GM12891 (cell line): ENCODE data around the gene CADM1.

ENCODE experiments used
- DNase-seq: peaks from one replicate; pipeline ENCODE4 v3.0.0; 2011; ENCODE audit warnings: low spot score; ENCODE audit not compliant: insufficient read length
- FAIRE-seq: peaks from 2 replicates; lab custom pipeline; 2011; peaks lifted over from hg19 to GRCh38; lab: Jason Lieb, UNC
- PAX5 ChIP-seq: IDR thresholded peaks from 2 replicates; pipeline ENCODE4 v1.6.1; 2011; ENCODE audit warnings: low read length, moderate library complexity, mild to moderate bottlenecking; ENCODE audit not compliant: insufficient read depth, severe bottlenecking
- POLR2A ChIP-seq: IDR thresholded peaks from 2 replicates; pipeline ENCODE4 v1.6.1; 2011; ENCODE audit warnings: low read depth, low read length, control low read depth
- POLR2AphosphoS5 ChIP-seq: IDR thresholded peaks from 2 replicates; pipeline ENCODE4 v1.6.1; 2011; ENCODE audit warnings: low read depth, low read length, control low read depth
- POU2F2 ChIP-seq: IDR thresholded peaks from 2 replicates; pipeline ENCODE4 v1.6.1; 2011; ENCODE audit warnings: low read depth, mild to moderate bottlenecking, control low read depth, low read length, moderate library complexity
- SPI1 ChIP-seq: IDR thresholded peaks from 2 replicates; pipeline ENCODE4 v1.6.1; 2011; ENCODE audit warnings: low read depth, low read length, control low read depth
- TAF1 ChIP-seq: IDR thresholded peaks from 2 replicates; pipeline ENCODE4 v1.6.1; 2011; ENCODE audit warnings: low read depth, low read length, control low read depth

Gene CADM1

DNA sequence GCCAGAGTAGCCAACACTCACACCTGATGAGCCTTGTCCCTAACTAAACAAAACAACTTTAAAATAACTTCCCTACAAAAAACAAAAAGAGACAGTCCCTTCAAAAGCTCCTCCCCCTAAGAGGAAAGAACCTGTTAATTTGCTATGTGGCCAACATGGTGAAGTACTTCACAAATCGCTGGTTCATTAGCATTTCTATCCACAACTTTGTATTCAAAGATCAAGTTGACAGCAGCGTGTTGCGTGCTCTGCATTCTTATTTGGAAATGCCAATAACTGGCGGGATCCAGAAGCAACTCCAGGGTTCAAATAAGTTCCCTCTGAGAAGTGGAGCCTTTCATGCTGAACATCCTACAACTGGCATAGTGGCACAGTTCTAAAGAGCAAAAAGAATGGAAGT is 48.6 kb downstream of the CADM1 start:
- no peak for FAIRE-seq

GRCh38 chr11:115454525-115454924 is 49.7 kb downstream of the CADM1 start:
- DNase-seq: no peak
- FAIRE-seq: no peak
- TF ChIP-seq POU2F2 (no peak), TAF1 (no peak), PAX5 (no peak), POLR2A (no peak), POLR2AphosphoS5 (no peak), SPI1 (no peak)

More for the DNA sequence above, 48.6 kb downstream of the CADM1 start:
- DNase-seq: no peak
- no peak for TF ChIP-seq TAF1
- no peak for TF ChIP-seq POLR2A
- TF ChIP-seq POLR2AphosphoS5: no peak
- TF ChIP-seq PAX5: no peak
- TF ChIP-seq SPI1: no peak
- TF ChIP-seq POU2F2: no peak

- no peak for TF ChIP-seq POLR2A
- no peak for TF ChIP-seq POU2F2
- TF ChIP-seq PAX5: no peak
- FAIRE-seq (no peak), DNase-seq (no peak)
Measured at GRCh38 chr11:115453693-115454490, 50.3 kb downstream of the CADM1 start.

GRCh38 chr11:115452241-115452640 is 52.0 kb downstream of the CADM1 start:
- no peak for TF ChIP-seq POLR2A
- no peak for TF ChIP-seq SPI1
- TF ChIP-seq POU2F2: no peak
- TF ChIP-seq PAX5: no peak
- TF ChIP-seq POLR2AphosphoS5: no peak
- no peak for TF ChIP-seq TAF1
- FAIRE-seq: no peak
- no peak for DNase-seq

DNA sequence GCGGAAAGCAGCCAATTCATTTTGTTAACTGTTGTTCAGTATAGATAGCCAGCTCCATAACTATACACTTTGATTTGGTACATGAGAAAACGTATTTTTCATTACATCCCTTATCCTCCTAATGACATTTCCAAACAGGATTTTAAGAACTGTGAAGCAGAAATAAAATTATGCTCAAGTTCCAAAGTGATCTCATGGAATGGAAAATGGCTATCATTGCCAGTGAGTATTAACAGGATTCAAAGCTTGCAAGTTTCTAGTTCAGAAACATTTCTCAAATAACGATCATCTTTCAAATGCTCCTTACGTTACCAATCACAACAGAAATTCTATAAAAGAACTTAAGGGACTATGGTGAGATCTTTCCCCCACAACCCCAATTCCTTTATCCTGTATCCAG is 53.7 kb downstream of the CADM1 start:
- DNase-seq: no peak
- no peak for FAIRE-seq
- no peak for TF ChIP-seq TAF1
- no peak for TF ChIP-seq POLR2A
- TF ChIP-seq SPI1: no peak
- TF ChIP-seq PAX5: no peak
- no peak for TF ChIP-seq POU2F2
- TF ChIP-seq POLR2AphosphoS5: no peak

GRCh38 chr11:115447273-115447864 is 56.8 kb downstream of the CADM1 start:
- FAIRE-seq: no peak
- no peak for DNase-seq
- TF ChIP-seq POU2F2: no peak
- TF ChIP-seq SPI1: no peak
- TF ChIP-seq TAF1: no peak
- TF ChIP-seq PAX5: no peak

- DNase-seq (no peak), FAIRE-seq (no peak)
- no peak for TF ChIP-seq PAX5
- no peak for TF ChIP-seq POU2F2
- no peak for TF ChIP-seq POLR2A
- TF ChIP-seq TAF1: no peak
Measured at GRCh38 chr11:115446214-115446613, 58.0 kb downstream of the CADM1 start.

- FAIRE-seq: no peak
- no peak for DNase-seq
- TF ChIP-seq SPI1 (no peak), POLR2A (no peak), POLR2AphosphoS5 (no peak), PAX5 (no peak), TAF1 (no peak), POU2F2 (no peak)
Measured at GRCh38 chr11:115444542-115444941, 59.7 kb downstream of the CADM1 start.

- TF ChIP-seq POU2F2 (no peak), TAF1 (no peak), SPI1 (no peak), POLR2AphosphoS5 (no peak), PAX5 (no peak), POLR2A (no peak)
- FAIRE-seq: no peak
- DNase-seq: no peak
Measured at GRCh38 chr11:115439969-115440540, 64.2 kb downstream of the CADM1 start.

DNA sequence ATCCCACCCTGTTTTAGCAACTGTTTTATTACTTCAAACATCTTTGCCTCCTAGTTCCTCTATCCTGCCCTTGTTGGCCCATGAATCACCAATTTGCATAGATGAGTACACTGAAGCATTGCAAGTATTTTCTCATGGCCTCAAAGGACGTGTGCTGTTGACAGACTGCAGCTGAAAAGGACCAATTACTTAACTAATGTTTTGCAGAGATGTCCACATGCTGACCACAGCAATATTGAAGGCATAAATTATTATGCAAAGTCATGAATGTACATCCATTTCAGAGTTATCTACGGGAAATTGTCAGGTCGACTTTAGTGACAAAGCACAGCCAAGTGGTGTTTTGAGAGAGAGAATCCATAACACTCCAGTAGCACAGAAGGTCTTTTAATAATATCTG is 64.8 kb downstream of the CADM1 start:
- FAIRE-seq (peak; percentile 63), DNase-seq (no peak)
- peak; percentile 40; the same call in 1 of the 2 replicates for TF ChIP-seq POU2F2
- no peak for TF ChIP-seq PAX5
- no peak for TF ChIP-seq POLR2AphosphoS5
- no peak for TF ChIP-seq POLR2A
- no peak for TF ChIP-seq TAF1
- peak; percentile 20; the same call in 1 of the 2 replicates for TF ChIP-seq SPI1
